GM21825 (cell line): ENCODE data around the gene AP3D1.

Experiments used
- ATAC-seq: cut with Tn5 transposase; IDR thresholded peaks from one replicate; pipeline ENCODE4 v1.9.1; 2021; ENCODE audit warnings: mild to moderate bottlenecking, moderate library complexity; ENCODE audit not compliant: unreplicated experiment

Gene AP3D1

DNA sequence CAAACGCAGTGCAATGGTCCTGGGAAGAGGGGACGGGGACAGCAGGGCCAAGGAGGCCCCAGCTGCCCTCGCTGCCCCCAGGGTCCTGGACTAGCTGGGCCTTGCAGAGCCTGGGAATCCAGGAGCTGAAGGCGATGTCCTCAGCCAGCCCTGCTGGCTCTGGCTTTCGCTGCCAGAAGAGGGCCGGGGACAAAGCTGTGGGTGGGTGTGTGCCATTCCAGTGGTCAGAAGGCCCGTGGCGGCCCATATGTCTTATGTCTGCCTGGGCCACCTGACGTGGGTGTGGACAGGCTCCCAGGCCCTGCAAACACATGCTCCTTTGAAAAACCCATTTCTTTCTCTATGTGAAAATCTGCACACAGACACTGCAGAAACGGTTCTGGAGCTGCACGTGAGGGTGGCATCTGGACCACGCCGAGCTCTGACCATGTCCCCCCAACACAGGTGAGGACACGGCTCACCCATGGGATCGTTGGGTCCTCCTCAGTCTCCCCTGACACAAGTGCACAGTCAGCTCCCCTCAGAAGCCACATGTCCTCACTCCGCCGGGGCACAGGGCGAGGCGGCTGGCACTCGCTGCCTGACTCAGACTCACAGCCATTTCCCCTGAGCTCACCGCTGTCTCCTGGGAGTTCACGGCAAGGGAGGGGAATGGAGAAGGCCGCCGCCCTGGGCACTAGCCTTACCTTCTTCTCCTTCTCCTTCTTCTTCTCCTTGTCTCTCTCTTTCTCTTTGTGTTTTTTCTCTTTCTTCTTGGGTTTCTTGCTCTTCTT, 37.7 kb downstream of the AP3D1 start:
- ATAC-seq, result no peak

DNA sequence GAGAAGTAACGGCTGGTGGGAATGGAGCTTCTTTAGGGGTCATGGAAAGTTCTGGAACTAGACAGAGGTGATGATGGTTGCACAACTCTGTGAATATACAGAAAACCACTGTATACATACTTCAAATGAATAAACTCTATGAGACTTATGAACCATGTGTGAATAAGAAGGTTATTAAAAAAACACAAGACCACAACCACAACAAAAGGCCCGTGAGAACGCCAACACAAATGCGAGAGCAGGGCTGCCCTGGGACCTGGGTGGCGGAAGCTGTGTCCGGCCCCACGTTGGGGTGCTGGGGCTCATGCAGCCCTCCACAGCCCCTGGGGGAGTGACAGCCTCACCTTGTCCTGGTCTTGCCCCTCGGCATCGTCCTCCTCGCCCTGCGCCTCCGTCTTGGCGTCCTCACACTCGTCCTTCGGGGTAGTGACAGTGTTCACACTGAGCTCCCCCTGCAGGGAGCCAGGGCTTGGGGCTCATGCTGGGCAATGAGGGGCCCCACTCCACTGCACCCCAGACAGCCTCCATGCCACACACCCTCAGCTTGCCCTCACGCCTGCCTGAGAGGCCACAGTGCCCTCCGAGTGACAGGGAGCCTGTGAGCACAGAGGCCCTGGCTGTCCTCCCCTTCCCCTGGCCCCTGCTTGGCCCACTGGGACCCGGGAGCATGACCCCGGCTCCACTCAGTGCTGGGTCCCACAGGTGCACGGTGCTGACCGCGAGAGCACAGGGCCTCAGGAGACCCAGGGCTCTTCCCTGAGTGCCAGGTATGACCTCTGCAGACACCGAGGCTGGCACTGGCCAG, 38.6 kb downstream of the AP3D1 start:
- no peak for ATAC-seq

DNA sequence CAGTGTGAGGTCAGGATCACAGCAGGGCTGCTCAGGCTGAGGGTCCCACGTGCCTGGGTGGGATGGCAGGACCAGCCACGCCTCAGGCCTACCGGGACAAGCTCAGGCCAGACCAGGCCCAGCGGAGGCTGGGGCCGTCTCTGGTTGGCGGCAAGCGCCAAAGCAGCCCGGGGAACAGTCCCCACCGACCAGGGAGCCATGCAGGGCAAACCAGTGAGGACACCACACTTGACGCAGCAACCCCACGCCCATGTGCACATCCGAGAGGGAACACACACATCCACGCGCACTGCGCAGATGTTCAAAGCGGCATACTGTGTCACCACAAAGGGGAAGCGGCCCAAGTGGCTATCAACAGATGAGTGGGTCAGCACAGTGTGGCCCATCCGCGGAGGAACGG, 39.5 kb downstream of the AP3D1 start:
- ATAC-seq, result no peak

DNA sequence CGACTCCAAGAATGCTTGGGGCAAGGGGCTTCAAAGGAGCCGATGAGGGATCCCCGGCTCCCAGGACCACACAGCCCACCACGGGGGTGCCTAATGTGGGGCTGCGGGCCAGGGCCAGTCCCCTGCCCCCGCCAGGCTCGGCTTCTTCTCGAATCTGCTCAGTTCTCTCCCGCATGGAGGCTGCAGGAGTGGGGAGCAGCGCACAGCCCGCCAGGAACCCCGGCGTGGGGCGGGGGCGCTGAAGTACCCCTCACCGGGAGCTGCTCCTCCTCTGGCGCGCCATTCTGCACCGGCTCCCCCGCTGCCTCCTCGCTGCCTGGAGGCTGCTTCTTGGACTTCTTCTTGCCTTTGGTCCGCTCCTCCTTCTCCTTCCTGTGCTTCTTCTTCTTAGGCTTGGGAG, 39.9 kb downstream of the AP3D1 start:
- ATAC-seq, result no peak

DNA sequence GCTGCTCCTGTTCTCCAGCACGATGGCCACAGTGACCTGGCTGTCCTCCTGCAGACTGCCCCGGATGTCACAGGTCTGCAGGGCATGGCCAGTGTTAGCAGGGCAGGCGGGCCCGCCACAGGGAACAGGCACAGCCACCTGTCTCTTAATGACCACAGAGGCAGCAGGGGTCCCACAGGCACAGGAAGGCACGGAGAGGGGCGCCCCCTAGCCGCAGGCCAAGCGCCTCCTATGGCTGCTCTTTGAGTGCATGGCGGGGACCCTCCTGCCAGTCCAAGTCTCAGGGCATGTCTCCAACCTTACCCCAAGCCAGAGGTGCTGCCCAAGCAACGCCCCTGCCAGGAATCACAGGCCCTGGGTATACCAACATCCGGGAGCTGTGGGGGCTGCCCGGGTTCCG, 40.5 kb downstream of the AP3D1 start:
- no peak for ATAC-seq

DNA sequence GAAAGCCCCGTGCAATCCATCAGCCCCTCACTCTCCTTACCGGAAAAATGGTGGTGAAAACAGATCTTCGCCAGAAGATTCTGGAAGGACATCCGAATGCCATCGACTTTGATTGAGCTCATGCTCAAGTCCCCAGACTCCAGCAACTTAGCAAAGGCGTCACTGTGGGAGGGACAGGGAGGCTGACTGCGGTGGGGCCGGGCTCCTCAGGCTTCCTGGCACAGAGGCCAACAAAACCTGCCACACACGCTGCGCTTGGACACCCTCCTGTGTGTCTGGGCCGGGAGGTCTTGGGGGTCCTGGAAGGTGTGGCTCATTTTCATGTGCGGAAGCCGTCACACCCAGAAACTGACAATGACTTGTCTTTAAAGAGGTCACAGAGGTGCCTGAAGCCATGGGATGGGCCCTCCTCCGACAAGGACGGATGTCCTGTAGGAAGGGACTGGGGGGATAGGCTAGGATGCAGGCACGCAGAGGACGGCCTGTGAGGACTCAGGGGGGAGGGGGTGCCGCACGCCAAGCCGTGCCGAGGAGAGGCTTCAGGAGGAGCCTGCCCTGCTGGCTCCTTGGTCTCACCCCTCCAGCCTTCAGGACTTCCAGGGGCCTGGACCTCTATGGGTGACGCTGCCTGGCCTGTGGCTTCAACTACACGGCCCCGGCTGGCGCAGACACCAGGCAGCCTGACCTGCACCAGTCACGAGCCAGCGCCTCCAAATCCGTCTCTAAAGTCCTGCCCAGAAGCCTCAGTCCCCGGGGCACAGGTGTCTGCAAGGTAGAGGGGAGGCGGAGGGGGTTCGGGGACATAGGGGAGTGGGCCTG, 42.1 kb downstream of the AP3D1 start:
- no peak for ATAC-seq

DNA sequence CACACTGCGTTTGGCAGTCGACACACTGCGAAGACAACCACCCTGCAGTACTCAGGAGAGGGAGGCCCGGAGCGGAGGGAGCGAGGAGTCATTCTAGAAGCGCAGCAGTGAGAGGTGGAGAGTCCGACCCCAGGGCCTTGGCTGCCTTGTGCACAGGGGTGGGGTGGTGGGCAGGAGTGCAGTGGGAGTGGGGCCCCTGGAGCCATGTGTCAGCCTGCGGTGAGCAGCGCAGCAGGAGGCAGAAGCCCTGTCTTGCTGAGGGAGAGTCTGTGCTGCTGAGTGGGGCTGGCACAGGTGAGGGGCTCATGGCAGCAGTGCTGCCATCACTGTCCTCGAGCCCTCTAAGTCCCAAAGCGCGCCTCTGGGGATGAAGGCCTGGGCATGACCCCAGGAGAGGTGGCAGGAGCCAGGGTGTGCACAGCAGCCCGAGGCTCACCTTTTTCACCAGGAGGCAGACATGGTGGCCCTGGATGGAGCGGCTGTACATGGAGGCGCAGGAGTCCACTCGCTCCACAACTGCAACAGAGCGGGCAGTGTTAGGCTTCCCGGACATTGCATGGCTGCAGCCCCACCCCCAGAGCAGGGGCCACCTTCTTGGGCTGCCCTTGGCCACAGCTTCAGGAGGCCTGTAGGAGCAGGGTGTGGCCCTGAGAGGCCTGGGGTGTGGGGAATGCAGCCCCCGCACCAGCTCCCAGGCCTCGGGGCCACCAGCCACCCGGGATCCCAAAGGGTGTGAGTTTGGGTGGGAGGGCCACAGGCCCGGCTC, 42.9 kb downstream of the AP3D1 start:
- ATAC-seq, result no peak

DNA sequence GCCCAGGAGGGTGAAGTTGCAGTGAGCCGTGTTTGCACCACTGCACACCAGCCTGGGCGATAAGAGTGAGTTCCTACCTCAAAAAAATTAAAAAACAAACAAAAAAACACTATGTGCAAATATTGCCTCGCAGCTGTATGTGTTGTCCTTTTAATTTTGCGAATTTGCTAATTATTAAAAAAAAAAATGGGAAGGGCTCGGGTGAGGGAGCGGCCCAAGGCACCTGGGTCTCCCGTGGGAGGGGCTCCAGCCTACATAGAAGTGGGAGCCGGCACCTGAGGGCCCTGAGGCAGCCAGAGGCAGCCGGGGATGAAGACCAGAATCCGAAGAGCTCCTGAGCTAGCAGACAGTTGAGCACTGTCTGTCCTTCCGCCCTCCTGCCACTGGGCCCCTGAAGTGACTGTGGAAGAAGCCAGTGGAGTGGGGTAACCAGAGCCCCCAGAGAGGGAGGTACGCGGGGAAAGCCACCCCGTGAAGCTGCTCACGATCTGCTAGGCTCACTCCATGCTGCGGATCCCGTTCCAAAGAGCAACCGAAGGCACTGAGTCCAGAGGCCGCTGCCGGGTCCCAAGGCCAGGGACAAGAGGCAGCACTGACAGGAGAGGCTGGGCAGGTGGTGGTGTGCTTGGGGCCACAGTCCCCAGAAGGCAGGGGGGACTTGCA, 48.2 kb downstream of the AP3D1 start:
- no peak for ATAC-seq

DNA sequence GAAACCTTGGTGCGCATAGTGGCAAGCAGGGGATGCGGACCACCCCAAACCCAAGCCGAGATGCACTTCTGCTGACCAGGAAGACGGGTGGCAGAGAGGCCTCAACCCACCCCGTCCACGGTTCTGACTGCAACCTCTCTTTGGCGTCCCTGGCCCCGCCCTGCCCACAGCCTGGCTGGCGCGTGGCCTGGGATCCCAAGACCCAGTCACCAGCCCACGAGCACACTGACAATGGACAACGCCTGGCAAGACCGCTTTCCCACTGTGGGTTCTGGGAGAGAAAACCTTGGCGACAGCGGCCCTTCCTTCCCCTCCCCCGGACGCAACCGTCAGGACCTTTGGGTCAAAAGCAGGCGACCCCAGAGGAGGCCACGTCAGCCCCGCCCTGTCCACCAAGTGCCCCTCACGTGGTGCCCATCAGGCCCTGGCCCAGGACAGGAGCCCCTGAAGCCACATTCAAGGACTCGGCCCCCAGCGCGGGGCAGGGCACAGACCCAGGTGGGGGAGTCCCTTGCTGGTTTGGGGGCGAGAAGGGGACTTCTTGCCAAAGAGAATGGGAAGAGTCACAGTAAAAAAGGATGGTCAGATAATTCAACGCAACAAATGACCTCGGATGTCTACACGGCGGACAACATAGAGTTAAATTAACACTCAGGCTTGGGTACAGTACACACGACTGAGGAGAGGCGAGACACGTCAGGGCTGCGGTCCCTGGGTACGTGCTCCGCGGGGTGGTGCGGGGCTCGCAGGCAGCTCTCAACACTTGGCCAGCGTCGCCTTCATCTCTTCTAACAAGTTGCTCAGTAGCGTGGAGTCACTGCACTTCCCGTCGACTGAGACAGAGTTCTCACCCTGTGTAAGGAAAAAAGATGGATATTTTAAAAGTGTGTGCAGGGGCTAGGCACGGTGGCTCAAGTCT, 49.7 kb downstream of the AP3D1 start:
- ATAC-seq, result no peak

DNA sequence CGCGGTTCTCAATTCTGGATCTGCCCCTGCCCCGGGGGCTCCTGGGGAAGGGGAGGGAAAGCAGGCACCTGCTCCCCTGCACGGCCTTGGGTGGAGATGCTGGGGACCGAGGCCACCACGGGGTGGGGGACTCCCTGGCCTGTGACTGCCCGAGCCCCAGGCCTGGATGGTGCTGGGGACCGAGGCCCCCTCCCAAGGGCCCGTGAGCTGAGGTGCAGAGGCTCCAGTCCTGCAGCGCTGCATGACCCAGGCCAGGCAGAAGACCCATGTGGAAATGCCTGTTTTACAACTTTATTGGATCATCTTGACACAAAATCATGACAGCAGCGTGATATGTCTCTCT, 50.7 kb downstream of the AP3D1 start:
- ATAC-seq, result no peak

DNA sequence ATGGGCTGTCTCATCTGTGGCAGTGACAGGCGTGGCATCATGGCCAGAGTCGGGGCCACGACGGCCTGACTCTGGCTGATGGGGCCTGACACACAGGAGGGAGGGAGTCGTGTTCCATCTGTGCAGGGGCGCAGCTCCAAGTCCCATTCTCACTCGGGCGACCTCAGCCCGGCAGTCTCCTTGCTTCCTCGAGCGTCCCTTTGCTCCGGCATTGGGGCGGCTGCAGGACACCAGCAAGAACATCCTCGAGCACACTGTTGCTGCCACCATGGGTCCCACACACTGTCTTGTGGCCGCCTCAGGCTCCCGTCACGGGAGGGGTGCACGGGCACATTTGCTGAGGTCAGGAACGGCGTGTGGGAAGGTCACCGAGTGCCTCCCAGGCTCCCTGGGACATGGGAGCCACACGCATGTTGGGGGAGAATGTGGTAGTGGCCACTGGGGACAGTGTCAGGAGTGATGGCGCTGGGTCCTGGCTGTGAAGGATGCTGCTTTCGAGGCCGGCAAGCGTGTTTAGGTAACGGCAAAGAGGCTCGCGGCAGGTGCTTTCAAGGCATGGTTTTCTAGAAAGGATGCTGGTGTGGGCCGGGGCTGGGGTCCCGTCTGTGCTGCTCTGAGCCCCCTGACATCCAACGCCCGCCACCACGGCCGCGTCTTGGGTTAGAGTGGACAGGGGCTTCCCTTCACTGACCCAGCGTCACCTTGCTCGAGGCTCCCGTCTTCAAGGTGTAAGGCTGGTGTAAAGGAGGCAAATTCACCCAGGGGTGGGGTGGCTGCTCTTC, 51.2 kb downstream of the AP3D1 start:
- no peak for ATAC-seq

DNA sequence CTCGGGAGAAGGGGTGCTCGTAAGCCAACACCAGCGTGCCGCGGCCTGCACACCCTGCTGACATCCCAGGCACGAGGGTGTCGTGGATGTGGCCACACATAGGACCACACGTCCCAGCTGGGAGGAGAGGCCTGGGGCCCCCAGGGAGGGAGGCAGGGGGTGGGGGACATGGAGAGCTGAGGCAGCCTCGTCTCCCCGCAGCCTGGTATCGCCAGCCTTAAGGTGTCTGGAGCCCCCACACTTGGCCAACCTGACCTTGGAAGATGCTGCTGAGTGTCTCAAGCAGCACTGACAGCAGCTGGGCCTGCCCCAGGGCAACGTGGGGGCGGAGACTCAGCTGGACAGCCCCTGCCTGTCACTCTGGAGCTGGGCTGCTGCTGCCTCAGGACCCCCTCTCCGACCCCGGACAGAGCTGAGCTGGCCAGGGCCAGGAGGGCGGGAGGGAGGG, 52.3 kb downstream of the AP3D1 start:
- no peak for ATAC-seq

DNA sequence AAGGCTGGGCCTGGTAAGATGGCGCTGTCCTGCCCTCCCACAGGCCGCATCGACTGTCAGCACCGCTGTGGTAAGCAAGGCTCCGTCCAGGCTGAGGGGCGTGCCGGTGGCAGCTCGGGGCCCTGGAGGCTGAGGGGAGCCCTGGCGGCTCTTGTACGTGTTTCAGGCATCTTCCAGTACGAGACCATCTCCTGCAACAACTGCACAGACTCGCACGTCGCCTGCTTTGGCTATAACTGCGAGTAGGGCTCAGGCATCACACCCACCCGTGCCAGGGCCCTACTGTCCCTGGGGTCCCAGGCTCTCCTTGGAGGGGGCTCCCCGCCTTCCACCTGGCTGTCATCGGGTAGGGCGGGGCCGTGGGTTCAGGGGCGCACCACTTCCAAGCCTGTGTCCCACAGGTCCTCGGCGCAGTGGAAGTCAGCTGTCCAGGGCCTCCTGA, 53.5 kb downstream of the AP3D1 start:
- ATAC-seq, result no peak

DNA sequence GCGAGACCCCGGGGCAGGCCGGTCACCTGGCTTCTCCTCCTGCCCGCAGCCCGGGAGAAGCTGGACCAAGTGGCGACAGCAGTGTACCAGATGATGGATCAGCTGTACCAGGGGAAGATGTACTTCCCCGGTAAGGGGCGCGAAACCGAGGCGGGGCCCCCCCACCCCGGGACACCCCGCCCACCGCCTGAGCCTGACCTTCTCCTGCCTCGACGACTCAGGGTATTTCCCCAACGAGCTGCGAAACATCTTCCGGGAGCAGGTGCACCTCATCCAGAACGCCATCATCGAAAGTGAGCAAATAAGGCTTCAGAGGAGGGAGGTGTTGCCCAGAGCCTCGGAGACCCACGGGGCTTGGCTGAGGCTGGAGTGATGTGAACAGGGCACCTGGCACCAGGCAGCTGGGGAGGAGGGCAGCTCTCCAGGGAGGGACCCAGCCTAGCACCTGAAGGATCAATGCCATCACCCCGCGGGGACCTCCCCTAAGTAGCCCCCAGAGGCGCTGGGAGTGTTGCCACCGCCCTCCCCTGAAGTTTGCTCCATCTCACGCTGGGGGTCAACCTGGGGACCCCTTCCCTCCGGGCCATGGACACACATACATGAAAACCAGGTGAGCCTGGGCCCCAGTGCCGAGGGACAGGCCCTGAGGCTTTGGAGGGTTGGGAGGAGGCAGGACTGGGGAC, 54.0 kb downstream of the AP3D1 start:
- ATAC-seq, result no peak

DNA sequence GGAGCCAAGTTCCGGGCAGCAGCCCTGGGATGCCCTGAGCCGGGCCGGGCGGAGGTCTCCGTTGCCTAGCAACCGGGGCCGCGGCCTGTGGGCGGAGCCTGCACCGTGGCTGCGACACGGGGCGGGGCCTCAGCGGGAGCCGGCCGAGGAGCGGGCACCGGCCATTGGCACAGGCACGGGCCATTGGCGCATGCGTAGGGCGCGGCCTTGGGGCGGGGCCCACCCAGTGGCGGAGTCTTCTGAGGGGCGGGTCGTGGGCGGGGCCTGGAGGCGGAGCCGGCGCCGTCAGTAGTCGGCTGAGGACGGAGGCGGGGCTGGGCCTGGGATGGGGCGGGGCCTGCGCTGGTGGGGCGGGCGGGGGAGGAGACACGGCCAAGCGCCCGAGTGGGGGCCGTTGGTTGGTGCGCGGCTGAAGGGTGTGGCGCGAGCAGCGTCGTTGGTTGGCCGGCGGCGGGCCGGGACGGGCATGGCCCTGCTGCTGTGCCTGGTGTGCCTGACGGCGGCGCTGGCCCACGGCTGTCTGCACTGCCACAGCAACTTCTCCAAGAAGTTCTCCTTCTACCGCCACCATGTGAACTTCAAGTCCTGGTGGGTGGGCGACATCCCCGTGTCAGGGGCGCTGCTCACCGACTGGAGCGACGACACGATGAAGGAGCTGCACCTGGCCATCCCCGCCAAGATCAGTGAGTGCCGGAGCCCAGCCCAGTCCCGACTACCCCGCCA, 54.7 kb downstream of the AP3D1 start, which contains the start of gene IZUMO4:
Gene IZUMO4 (plus strand): TSS at position 436 of the 723 bp plus-strand sequence. CDS start 31 bp downstream, at position 467.
- peak; percentile 50 for ATAC-seq

DNA sequence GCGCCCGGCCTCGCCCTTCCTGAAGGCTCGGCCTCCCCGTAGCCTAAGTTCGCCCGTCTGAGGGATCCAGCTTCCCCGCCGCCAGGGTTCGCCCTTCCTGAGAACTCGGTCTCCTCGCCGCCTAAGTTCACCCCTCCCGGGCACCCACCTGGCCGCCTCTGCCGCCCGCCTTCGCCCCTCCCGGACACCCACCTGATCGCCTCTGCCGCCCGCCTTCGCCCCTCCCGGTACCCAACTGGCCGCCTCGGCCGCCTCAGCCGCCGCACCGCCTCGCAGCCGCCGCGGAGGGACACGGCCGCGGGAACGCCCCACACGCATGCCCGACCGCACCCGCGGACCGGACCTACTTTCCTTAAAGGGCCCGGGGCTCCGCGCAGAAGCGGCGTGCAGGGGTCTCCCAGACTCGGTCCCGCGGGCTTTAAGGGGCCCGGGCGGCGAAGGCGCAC, 55.3 kb downstream of the AP3D1 start, which contains the start of gene MOB3A:
Gene MOB3A (minus strand): TSS at position 293 of the 446 bp plus-strand sequence. CDS start 17,766 bp downstream, outside the sequence.
- peak; percentile 27 for ATAC-seq
